Gastrocnemius medialis (tissue), 4 donors: Measurements from ENCODE around the gene XCL1. TPM values are rescaled to one million over a fixed set of nuclear protein-coding genes. Genes with fewer than 3 reads are reported as not detected.

ENCODE experiments used
- ATAC-seq, 2 donors: fragments of 150-250 bp; one replicate each; pipeline ENCODE4 v1.9.1; 2016
- DNase-seq, 2 donors: peaks; one replicate each; pipeline ENCODE4 v3.0.0-alpha.2; 2019
- H3K27ac ChIP-seq, 4 donors: fragments of 200-600 bp; sonication (generic); 1 replicate in 1 of 4; 2 replicates in 3 of 4; pipeline ENCODE4 v1.5.1; 2016 to 2018; ENCODE audit warnings: mild to moderate bottlenecking in 2 of 4, moderate library complexity in 1 of 4
- H3K27me3 ChIP-seq, 3 donors: fragments of 200-600 bp; sonication (generic) in 2 of 3; 1 replicate in 1 of 3; 2 replicates in 2 of 3; pipeline versions ENCODE4 v1.5.1 to v1.6.0; 2016 to 2019; ENCODE audit warnings: mild to moderate bottlenecking in 1 of 3, moderate library complexity in 1 of 3
- H3K36me3 ChIP-seq, 2 donors: fragments of 200-600 bp; sonication (generic) in 1 of 2; one replicate each; pipeline ENCODE4 v1.5.1; 2017 to 2018
- H3K4me1 ChIP-seq, 2 donors: fragments of 200-600 bp; sonication (generic) in 1 of 2; one replicate each; pipeline ENCODE4 v1.5.1; 2016 to 2017; ENCODE audit warnings: mild to moderate bottlenecking in 2 of 2
- H3K4me3 ChIP-seq, 4 donors: fragments of 200-600 bp; sonication (generic) in 3 of 4; 1 replicate in 1 of 4; 2 replicates in 3 of 4; pipeline ENCODE4 v1.5.1; 2016 to 2019; ENCODE audit warnings: mild to moderate bottlenecking in 2 of 4
- H3K9me3 ChIP-seq, 3 donors: fragments of 200-600 bp; sonication (generic) in 2 of 3; 1 replicate in 1 of 3; 2 replicates in 2 of 3; pipeline ENCODE4 v1.5.1; 2016 to 2019
- CTCF ChIP-seq, 5 experiments: fragments of 450-650 bp in 3 of 5; fragments of 200-600 bp in 2 of 5; sonication (generic) in 2 of 5; IDR thresholded peaks in 4 of 5; conservative IDR thresholded peaks in 1 of 5; 1 replicate in 4 of 5; 2 replicates in 1 of 5; pipeline ENCODE4 v1.5.1; 2016 to 2019; ENCODE audit warnings: antibody characterized with exemption in 5 of 5, mild to moderate bottlenecking in 3 of 5, moderate library complexity in 3 of 5
- POLR2A ChIP-seq, 2 donors: fragments of 450-650 bp; IDR thresholded peaks; one replicate each; pipeline ENCODE4 v1.6.1; 2017; ENCODE audit warnings: antibody characterized with exemption in 2 of 2, mild to moderate bottlenecking in 2 of 2, moderate library complexity in 2 of 2
- in situ Hi-C, 4 donors: fragments of 200-750 bp; cut with MboI; loops; one replicate each; pipeline versions ENCODE4 v1.15.0 to v1.8.0; 2017; ENCODE audit warnings: low sequenced_read_pairs in 4 of 4
- intact Hi-C: fragments of 100-400 bp; cut with DNase I; formaldehyde crosslinking; loops from one replicate; pipeline ENCODE4 v1.15.1; 2023; ENCODE audit warnings: low total_unique reads
- total RNA-seq, 4 donors: library from RNA; depleted of rRNA; stranded (reverse); fragments of >200 nt; gene quantifications; one replicate each; pipeline versions ENCODE4 v1.1.0 to v1.2.3, GENCODE V29; 2016

Gene XCL1
- total RNA-seq, 4 donors from 2014 or later, result not detected

GRCh38 chr1:168605443-168605842 lies 29.0 kb downstream of the XCL1 start:
- Histone ChIP-seq H3K9me3 (no peaks in the 10 kb centered on the region), H3K27me3 (no peaks in the 10 kb centered on the region), H3K36me3 (no peaks in the 10 kb centered on the region), H3K4me1 (peaks cover 42 to 49% of the 10 kb centered on the region in 2 donors), H3K4me3 (no peak overlapping the region), H3K27ac (peak overlapping the region in 3 of 4 donors; percentile 96 to 100 (median 97))
- in situ Hi-C loops (loop anchor here in 3 of 4 donors (10.0 to 25.0 kb wide), 6 partner anchors 289 to 939 kb away; partner anchors contain the start of gene SLC19A2 (in 2 of the 3)), intact Hi-C loops (loop anchor here (5.0 kb wide), 3 partner anchors 287 to 762 kb away; partner anchors contain the start of genes BLZF1 and NME7)
- TF ChIP-seq CTCF (IDR thresholded peaks at IDR 0.05 in 4 of 5, conservative IDR thresholded peaks at IDR 0.05 in 1 of 5), result no peak
- no peak for TF ChIP-seq POLR2A (IDR thresholded peaks at IDR 0.05)
- ATAC-seq (no peak), DNase-seq (no peak)

- Histone ChIP-seq H3K36me3 (no peaks in the 10 kb centered on the region), H3K4me1 (peaks cover 49 to 55% of the 10 kb centered on the region in 2 donors), H3K9me3 (no peaks in the 10 kb centered on the region), H3K27me3 (no peaks in the 10 kb centered on the region), H3K27ac (peak overlapping the region; percentile 96 to 100 (median 96)), H3K4me3 (no peak overlapping the region)
- DNase-seq (no peak), ATAC-seq (no peak)
- TF ChIP-seq POLR2A (IDR thresholded peaks at IDR 0.05) (no peak), CTCF (IDR thresholded peaks at IDR 0.05 in 4 of 5, conservative IDR thresholded peaks at IDR 0.05 in 1 of 5) (no peak)
- in situ Hi-C loops (loop anchor here in 3 of 4 donors (10.0 to 25.0 kb wide), 6 partner anchors 289 to 939 kb away; partner anchors contain the start of gene SLC19A2 (in 2 of the 3)), intact Hi-C loops (loop anchor here (5.0 kb wide), 3 partner anchors 286 to 761 kb away; partner anchors contain the start of genes BLZF1 and NME7)
Measured at GRCh38 chr1:168606096-168606495, 29.7 kb downstream of the XCL1 start.

GRCh38 chr1:168607872-168608428 lies 31.5 kb downstream of the XCL1 start:
- Histone ChIP-seq H3K27me3 (no peaks in the 10 kb centered on the region), H3K27ac (peak overlapping the region; percentile 96 to 100 (median 96)), H3K36me3 (no peaks in the 10 kb centered on the region), H3K4me3 (no peak overlapping the region), H3K4me1 (peaks cover 67 to 71% of the 10 kb centered on the region in 2 donors), H3K9me3 (no peaks in the 10 kb centered on the region)
- intact Hi-C loops, result loop anchor here (1.0 to 5.0 kb wide), 6 partner anchors 28 to 877 kb away; partner anchors contain the start of genes BLZF1, NME7 and SLC19A2
- DNase-seq, result peak; percentile 81 to 83
- ATAC-seq, result peak; percentile 61 to 77
- in situ Hi-C loops, result loop anchor here in 3 of 4 donors (10.0 to 25.0 kb wide), 6 partner anchors 287 to 937 kb away; partner anchors contain the start of gene SLC19A2 (in 2 of the 3)
- TF ChIP-seq CTCF (IDR thresholded peaks at IDR 0.05 in 4 of 5, conservative IDR thresholded peaks at IDR 0.05 in 1 of 5) (peak in 1 of 5 experiments; percentile 14), POLR2A (IDR thresholded peaks at IDR 0.05) (peak in 1 of 2 donors; percentile 65)

- TF ChIP-seq CTCF (IDR thresholded peaks at IDR 0.05 in 4 of 5, conservative IDR thresholded peaks at IDR 0.05 in 1 of 5) (no peak), POLR2A (IDR thresholded peaks at IDR 0.05) (peak; percentile 51 to 87)
- no peaks in the 10 kb centered on the region for H3K27me3 ChIP-seq
Measured at GRCh38 chr1:168608796-168609715, 32.7 kb downstream of the XCL1 start.

More at GRCh38 chr1:168608796-168609715, 32.7 kb downstream of the XCL1 start:
- in situ Hi-C loops (loop anchor here in 3 of 4 donors (10.0 to 25.0 kb wide), 6 partner anchors 286 to 936 kb away; partner anchors contain the start of gene SLC19A2 (in 2 of the 3)), intact Hi-C loops (loop anchor here (1.0 to 5.0 kb wide), 7 partner anchors 14 to 876 kb away; partner anchors contain the start of genes BLZF1, NME7 and SLC19A2)
- Histone ChIP-seq H3K9me3 (no peaks in the 10 kb centered on the region), H3K4me1 (peaks cover 71 to 77% of the 10 kb centered on the region in 2 donors), H3K27ac (peak overlapping the region; percentile 96 to 100 (median 96)), H3K4me3 (peak overlapping the region; percentile 35 to 54 (median 46)), H3K36me3 (no peaks in the 10 kb centered on the region)
- DNase-seq, result peak; percentile 86 to 91
- peak; percentile 79 to 80 for ATAC-seq
